Measurements from ENCODE around the gene PRKD1. TPM values are rescaled to one million over a fixed set of nuclear protein-coding genes. Genes with fewer than 3 reads are reported as not detected.

The PRKD1 gene
- total RNA-seq, 1 donor = 0.54 TPM

DNA sequence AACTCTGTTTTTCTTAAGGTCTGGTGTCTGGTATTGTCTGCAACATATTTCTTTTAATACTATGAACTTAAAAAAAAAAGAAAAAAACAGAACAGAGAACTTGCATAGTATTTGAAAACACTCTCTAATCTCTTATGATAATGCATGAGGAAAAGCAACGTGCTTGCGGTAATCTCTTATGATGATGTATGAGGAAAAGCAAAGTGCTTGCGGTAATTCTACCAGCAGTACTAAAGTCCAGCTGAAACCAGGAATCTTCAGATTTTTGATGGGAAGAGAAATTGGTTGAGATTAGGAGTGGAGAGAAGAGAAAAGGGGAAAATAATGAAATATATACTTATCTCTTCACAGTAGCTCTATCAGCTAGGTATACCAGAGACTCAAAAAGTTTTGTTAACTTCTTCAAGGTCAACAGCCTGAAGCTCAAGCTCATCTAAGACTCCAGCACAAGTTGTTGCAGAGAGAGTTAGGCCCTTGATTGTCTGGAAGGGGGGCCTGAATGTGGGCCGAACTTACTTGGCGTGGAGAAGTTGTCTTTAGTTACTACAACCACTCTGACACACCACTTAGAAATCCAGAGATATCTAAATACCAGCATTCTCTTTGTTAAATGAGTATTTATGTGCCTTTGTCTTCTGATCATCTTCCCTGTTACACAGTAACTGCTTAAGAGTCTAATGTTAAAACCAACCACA, 240.4 kb downstream of the PRKD1 start:
- no peak for DNase-seq (ENCODE audit: low read depth in 2 of 3, low spot score in 2 of 3)

DNA sequence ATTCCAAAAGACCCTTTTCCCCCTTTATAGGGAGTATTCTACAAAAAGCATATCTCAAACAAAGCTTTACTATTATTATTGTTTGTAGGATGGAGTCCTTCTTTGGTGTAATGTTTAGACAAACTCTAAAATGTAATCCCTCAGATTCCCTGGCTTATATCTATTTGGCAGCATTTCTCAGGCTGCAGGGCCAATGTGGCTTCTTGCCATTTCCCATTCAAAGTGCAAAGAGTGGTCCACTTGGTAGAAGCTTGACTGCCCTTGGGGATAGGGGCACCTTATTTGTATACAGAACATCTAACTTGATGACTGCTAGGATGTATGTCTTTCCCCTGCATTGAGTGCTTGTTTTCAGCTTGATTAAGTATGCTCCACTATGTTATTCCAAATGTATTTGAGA, 242.7 kb downstream of the PRKD1 start:
- no peak for DNase-seq (ENCODE audit: low read depth in 2 of 3, low spot score in 2 of 3)

DNA sequence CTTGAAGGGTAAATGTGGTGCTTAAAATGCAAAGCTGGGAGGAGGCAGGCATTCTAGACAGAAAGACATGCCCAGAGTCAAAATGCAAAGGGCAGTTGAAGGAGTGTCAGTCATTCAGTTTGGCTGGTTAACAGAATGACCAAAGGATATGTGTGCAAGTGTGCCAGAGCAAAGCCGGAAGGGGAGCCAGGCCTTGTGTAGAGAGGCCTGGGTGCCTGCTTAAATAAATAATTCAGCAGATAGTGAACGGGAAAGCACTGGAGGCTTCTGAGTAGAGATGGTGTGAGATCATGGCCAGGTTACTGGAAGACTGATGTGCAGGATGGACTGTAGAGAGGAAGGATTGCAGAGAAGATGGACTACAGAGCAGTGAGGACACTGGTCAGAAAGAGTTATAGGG, 244.9 kb downstream of the PRKD1 start:
- DNase-seq (ENCODE audit: low read depth in 2 of 3, low spot score in 2 of 3) = no peak

- no peak for DNase-seq (ENCODE audit: low read depth in 2 of 3, low spot score in 2 of 3)
These were observed 246.3 kb downstream of the PRKD1 start for GRCh38 chr14:29681316-29681715.

DNA sequence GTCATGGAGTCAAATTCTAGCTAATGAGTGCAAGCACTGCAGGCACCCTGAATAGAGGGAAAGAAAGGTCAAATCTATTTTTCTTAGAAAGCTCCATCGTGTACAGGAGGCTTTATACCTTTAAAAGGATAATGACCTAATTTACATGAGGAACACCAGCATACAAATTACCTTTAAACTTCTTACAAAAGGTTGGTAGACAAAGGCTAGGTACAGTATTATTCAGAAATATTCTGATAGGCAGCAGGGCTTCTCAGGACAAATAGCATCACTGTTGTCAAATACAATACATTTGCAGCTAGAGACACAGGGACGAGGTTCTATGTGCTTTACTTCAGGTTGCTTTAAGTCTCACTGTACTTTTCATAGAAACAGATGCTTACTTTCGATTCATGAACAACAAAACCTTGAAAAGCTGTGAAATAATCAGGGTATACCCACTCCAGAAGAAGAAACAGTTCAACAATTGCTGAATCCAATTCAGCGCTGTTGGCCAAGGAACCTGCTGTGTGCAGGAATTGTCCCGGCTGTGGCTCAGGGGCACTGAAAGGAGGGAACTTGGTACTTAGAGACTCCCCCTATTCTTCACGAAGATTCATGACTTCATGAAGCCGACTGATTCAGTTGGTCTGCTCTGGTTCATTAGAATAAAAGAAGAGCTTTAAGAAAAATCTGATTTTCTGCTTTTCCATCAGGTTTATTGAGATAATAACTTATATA, 252.9 kb downstream of the PRKD1 start:
- no peak for DNase-seq (ENCODE audit: low read depth in 2 of 3, low spot score in 2 of 3)

DNA sequence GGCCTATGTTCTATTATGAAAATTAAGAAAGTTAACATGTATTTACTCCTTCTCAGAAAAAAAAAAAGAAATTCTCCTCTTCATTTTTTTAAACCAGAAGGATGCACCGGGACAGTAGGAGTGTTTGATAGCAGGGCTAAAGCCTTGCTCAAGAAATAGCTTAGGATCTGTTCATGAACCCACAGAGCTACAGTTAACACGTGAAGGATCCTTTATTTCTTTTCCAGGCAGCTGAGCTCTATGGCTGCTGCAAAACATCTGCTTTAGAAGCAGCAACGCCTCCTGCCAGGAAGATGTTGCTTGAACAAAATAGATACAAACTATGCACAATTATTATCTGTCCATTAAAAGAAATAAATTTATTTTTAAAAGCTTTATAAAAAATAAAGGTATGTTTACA, 254.8 kb downstream of the PRKD1 start:
- no peak for DNase-seq (ENCODE audit: low read depth in 2 of 3, low spot score in 2 of 3)

DNA sequence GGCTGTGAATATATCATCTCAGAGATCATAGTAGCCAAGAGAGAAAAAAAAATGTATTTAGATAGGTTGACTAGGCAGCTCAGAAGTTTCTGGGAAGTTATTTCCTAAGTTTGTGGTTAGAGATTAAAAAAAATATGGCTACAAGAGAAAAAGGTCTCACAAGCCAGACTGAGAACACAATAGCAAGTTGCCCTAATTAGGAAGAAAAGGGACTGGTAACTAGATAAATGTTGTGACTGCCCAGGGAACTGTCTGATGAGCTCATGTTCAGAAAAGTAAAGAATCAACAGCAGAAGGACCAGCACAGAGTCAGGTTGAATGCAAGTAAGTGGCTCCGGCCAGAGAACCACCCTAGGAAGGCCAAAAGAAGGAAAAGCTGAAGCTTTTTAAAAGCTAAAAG, 256.6 kb downstream of the PRKD1 start:
- DNase-seq (ENCODE audit: low read depth in 2 of 3, low spot score in 2 of 3) = no peak

- DNase-seq (ENCODE audit: low read depth in 2 of 3, low spot score in 2 of 3) = no peak
These were observed 259.4 kb downstream of the PRKD1 start for GRCh38 chr14:29668201-29668600.

GRCh38 chr14:29664515-29664914, 263.1 kb downstream of the PRKD1 start:
- DNase-seq (ENCODE audit: low read depth in 2 of 3, low spot score in 2 of 3) = no peak

DNA sequence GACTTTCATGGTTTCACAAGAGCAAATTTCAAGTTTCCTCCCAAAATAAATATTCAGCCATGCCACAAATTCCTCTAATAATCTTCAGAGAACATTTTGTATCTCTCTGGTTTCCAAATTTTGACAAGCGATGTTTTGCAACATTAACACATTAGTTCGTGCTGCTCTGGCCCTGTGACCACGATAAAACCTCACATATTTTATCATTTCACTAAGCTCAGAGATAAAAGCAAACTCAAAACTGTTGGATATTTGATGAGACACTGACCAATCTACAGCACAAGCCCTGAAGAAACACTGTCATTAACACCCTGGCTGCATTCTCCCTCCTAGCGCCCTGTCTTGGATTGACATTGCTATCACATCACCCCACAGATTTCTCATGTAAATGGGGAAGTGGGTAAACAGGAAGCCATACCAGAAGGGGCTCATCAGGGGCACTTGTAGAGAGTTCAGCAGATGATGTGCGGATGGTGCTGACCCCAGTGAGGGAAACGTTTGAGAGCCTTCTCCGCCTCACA, 264.3 kb downstream of the PRKD1 start:
- DNase-seq (ENCODE audit: low read depth in 2 of 3, low spot score in 2 of 3) = peak in 1 of 3 donors; percentile 33

GRCh38 chr14:29654901-29655550, 272.6 kb downstream of the PRKD1 start:
- no peak for DNase-seq (ENCODE audit: low read depth in 2 of 3, low spot score in 2 of 3)

DNA sequence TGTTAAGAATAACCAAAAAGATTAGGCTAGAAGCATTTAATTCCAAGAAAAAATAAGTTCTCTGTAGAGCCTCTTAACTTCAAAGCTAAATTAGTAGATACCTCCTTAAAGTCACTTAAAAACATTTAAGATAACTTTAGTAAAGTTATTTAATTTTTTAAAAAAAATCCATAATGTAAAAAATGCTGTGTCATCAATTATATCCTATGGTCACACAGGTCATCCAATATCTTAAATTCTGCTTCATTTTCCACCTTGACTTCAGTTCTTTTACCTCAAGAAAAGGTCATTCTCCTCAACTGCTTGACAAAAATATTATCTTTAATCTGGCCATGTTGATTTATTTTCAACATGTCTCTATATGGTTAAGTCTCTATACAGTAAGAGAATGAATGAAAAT, 274.3 kb downstream of the PRKD1 start:
- DNase-seq (ENCODE audit: low read depth in 2 of 3, low spot score in 2 of 3) = no peak

GRCh38 chr14:29652571-29652970, 275.1 kb downstream of the PRKD1 start:
- DNase-seq (ENCODE audit: low read depth in 2 of 3, low spot score in 2 of 3) = no peak

DNA sequence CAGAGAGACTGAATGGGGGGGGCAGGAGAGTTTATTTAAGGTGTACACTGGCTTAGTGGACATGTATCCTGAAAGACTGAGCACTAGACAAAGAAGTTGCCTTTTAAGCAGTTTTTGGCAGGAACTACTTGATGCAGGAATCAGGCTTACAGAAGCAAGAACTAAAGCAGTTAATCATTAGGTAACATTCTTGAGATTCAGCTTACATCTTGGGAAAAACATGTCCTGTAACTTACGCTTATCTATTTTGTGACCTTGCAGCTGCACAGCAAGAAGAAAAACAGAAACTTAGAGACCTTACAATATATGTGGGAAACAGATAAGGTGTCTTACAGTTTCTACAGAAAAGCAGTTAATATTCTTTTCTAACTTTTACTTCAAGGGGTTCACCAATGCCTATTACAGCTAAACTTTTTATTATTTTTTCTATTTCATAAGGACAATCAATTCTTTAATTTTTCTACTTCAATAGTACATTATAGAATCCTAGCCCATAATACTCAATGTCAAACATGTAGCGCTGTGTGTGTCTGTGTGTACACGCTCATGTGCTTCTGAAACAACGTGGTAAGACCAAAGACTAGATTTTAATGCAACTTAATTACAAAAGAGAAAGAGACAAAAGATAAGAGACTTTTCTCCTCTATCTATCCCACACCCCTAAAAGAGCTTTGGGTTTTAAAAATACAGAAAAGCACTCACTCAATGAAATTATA, 276.9 kb downstream of the PRKD1 start:
- peak in 2 of 3 donors; percentile 23 to 48 for DNase-seq (ENCODE audit: low read depth in 2 of 3, low spot score in 2 of 3)

- no peak for DNase-seq (ENCODE audit: low read depth in 2 of 3, low spot score in 2 of 3)
These were observed 278.5 kb downstream of the PRKD1 start for GRCh38 chr14:29649170-29649569.

- peak in 1 of 3 donors; percentile 32 for DNase-seq (ENCODE audit: low read depth in 2 of 3, low spot score in 2 of 3)
These were observed 279.6 kb downstream of the PRKD1 start for GRCh38 chr14:29648045-29648444.

- DNase-seq (ENCODE audit: low read depth in 2 of 3, low spot score in 2 of 3) = no peak
These were observed 282.5 kb downstream of the PRKD1 start for GRCh38 chr14:29645117-29645516.

DNA sequence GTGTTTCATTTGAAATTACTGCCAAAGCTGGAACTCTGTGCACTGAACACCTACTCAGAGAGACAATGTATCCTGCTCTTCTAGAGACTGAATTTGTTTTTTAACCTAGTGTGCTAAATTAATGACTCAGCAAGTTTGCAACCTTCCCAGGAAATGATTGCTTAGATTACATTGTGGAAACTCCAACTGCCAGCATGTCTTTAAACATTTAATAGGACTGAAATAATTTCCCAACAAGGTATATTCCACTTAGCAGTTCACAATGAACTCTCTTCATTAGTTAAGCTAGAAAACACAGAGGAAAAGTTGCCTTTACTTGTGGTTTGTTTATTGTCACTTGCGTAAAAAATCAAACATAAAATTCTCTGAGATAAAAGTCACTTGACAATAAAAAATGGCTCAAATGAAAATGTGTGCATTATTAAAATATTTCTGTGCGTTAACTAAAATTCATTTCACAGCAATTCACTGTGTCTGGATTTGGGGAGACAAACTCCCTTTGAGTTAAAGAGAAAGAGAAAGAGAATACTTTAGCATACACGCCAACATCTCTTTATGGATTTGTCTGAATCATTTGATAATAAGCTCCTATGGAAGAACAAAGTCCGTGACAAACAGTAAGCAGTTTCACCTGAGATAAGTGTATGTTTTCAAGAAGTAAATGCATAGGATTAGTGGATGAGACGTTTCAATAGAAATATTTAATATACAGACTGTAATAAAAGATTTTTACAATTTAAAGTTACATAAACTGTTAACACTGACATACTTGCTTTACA, 284.0 kb downstream of the PRKD1 start:
- DNase-seq (ENCODE audit: low read depth in 2 of 3, low spot score in 2 of 3) = no peak

- DNase-seq (ENCODE audit: low read depth in 2 of 3, low spot score in 2 of 3) = peak in 1 of 3 donors; percentile 8
These were observed 290.2 kb downstream of the PRKD1 start for GRCh38 chr14:29637411-29637810.

GRCh38 chr14:29636870-29637269, 290.8 kb downstream of the PRKD1 start:
- DNase-seq (ENCODE audit: low read depth in 2 of 3, low spot score in 2 of 3) = no peak
